Activated B cell treated with CpG ODN at 0.5 μM for 24 hours (primary cell): ENCODE results near the gene QRICH1. TPM values are rescaled to one million over a fixed set of nuclear protein-coding genes. Genes with fewer than 3 reads are reported as not detected.

Experiments used
- ATAC-seq: fragments of 200-7000 bp; cut with Tn5 transposase; one replicate; pipeline ENCODE4 v1.10.0; 2021; ENCODE audit warnings: low read depth, mild to moderate bottlenecking, moderate library complexity
- CTCF ChIA-PET: fragments of 350-600 bp; sonication (Branson Sonifier 250); formaldehyde crosslinking; loops from one replicate; lab custom pipeline; 2021; ENCODE audit warnings: antibody characterized with exemption; lab: Charles Lee
- POLR2A ChIA-PET: fragments of 350-600 bp; sonication (Branson Sonifier 250); formaldehyde crosslinking; loops from one replicate; lab custom pipeline; 2021; ENCODE audit warnings: antibody characterized with exemption; lab: Charles Lee
- DNase-seq: peaks from one replicate; pipeline ENCODE4 v3.0.0; 2022
- H3K27ac Mint-ChIP-seq: one replicate; pipeline ENCODE4 v1.8.0; 2020; ENCODE audit warnings: mixed read lengths
- H3K27me3 Mint-ChIP-seq: one replicate; pipeline ENCODE4 v1.8.0; 2021; ENCODE audit warnings: mixed read lengths
- H3K36me3 Mint-ChIP-seq: one replicate; pipeline ENCODE4 v1.8.0; 2021; ENCODE audit warnings: low read depth, mixed read lengths
- H3K4me1 Mint-ChIP-seq: one replicate; pipeline ENCODE4 v1.8.0; 2021; ENCODE audit warnings: mixed read lengths
- H3K4me3 Mint-ChIP-seq: one replicate; pipeline ENCODE4 v1.8.0; 2020; ENCODE audit warnings: mild to moderate bottlenecking, mixed read lengths
- H3K9me3 Mint-ChIP-seq: one replicate; pipeline ENCODE4 v1.8.0; 2020; ENCODE audit warnings: mixed read lengths
- CTCF ChIP-seq: fragments of 200-600 bp; IDR thresholded peaks from one replicate; pipeline ENCODE4 v1.8.0; 2022; ENCODE audit warnings: antibody characterized with exemption, mild to moderate bottlenecking
- intact Hi-C: fragments of 100-400 bp; cut with micrococcal nuclease; formaldehyde crosslinking; loops from one replicate; pipeline ENCODE4 v1.15.1; 2024
- total RNA-seq: library from RNA; stranded (reverse); gene quantifications from 2 replicates; pipeline ENCODE4 v1.2.3, GENCODE V29; 2022

The QRICH1 gene
- total RNA-seq, 1 donor from 2014 or later = 155 TPM

- ChIA-PET CTCF (no interaction called here), POLR2A (no interaction called here)
- no peak for TF ChIP-seq CTCF
- peaks cover 2% of the 10 kb centered on the region for H3K4me1 Mint-ChIP-seq
- no peaks in the 10 kb centered on the region for H3K9me3 Mint-ChIP-seq
- no peak overlapping the region for H3K27ac Mint-ChIP-seq
- no peak overlapping the region for H3K4me3 Mint-ChIP-seq
- DNase-seq = no peak
- no peak for ATAC-seq
- H3K27me3 Mint-ChIP-seq = no peaks in the 10 kb centered on the region
- intact Hi-C loops = no loop called here
- peaks cover 68% of the 10 kb centered on the region for H3K36me3 Mint-ChIP-seq
These were observed 110.8 kb downstream of the QRICH1 start for GRCh38 chr3:48983096-48983495.

- no peaks in the 10 kb centered on the region for H3K4me1 Mint-ChIP-seq
- ChIA-PET POLR2A (no interaction called here), CTCF (no interaction called here)
- H3K27me3 Mint-ChIP-seq = no peaks in the 10 kb centered on the region
- ATAC-seq = no peak
- H3K36me3 Mint-ChIP-seq = peaks cover 72% of the 10 kb centered on the region
- intact Hi-C loops = no loop called here
- no peaks in the 10 kb centered on the region for H3K9me3 Mint-ChIP-seq
- H3K27ac Mint-ChIP-seq = no peak overlapping the region
- H3K4me3 Mint-ChIP-seq = no peak overlapping the region
- no peak for TF ChIP-seq CTCF
- DNase-seq = no peak
These were observed 111.2 kb downstream of the QRICH1 start for GRCh38 chr3:48982686-48983085.

- CTCF ChIA-PET = no interaction called here
- no peaks in the 10 kb centered on the region for H3K4me1 Mint-ChIP-seq
- intact Hi-C loops = no loop called here
- H3K9me3 Mint-ChIP-seq = no peaks in the 10 kb centered on the region
- peaks cover 74% of the 10 kb centered on the region for H3K36me3 Mint-ChIP-seq
- POLR2A ChIA-PET = no interaction called here
- no peaks in the 10 kb centered on the region for H3K27me3 Mint-ChIP-seq
- no peak overlapping the region for H3K4me3 Mint-ChIP-seq
- H3K27ac Mint-ChIP-seq = no peak overlapping the region
- ATAC-seq (no peak), DNase-seq (no peak)
- no peak for TF ChIP-seq CTCF
These were observed 111.9 kb downstream of the QRICH1 start for GRCh38 chr3:48982016-48982415.

- no peak for TF ChIP-seq CTCF
- ChIA-PET POLR2A (interaction anchor here (0.5 kb wide), 1 partner anchor 500 kb away, joined by 4 read pairs; no protein-coding TSS in a partner anchor), CTCF (no interaction called here)
- intact Hi-C loops = no loop called here
- Mint-ChIP-seq H3K4me3 (no peak overlapping the region), H3K27ac (no peak overlapping the region), H3K9me3 (no peaks in the 10 kb centered on the region), H3K4me1 (no peaks in the 10 kb centered on the region), H3K27me3 (no peaks in the 10 kb centered on the region), H3K36me3 (peaks cover 79% of the 10 kb centered on the region)
- DNase-seq (no peak), ATAC-seq (no peak)
These were observed 113.6 kb downstream of the QRICH1 start for GRCh38 chr3:48980295-48980694.

Other genes with a start within 250 kb of the QRICH1 start
- gene PRKAR2A, start 246.2 kb downstream of the QRICH1 start, total RNA-seq = 27.4 and 28.0 TPM in 2 replicates
- 9.9 and 11.0 TPM in 2 replicates for gene SLC25A20, start 195.2 kb downstream of the QRICH1 start, total RNA-seq
- gene ARIH2, start 175.2 kb downstream of the QRICH1 start, total RNA-seq = 96.6 and 112 TPM in 2 replicates
- gene P4HTM, start 103.8 kb downstream of the QRICH1 start, total RNA-seq = 26.0 and 34.4 TPM in 2 replicates
- gene WDR6, start 86.7 kb downstream of the QRICH1 start, total RNA-seq = 205 and 250 TPM in 2 replicates
- gene DALRD3, start 75.5 kb downstream of the QRICH1 start, total RNA-seq = 36.7 and 38.3 TPM in 2 replicates
- gene NDUFAF3, start 72.0 kb downstream of the QRICH1 start, total RNA-seq = 86.3 and 86.5 TPM in 2 replicates
- 387 and 414 TPM in 2 replicates for gene IMPDH2, start 64.7 kb downstream of the QRICH1 start, total RNA-seq
- 321 and 342 TPM in 2 replicates for gene QARS1, start 10.7 kb upstream of the QRICH1 start, total RNA-seq
- 62.0 and 75.3 TPM in 2 replicates for gene USP19, start 26.8 kb upstream of the QRICH1 start, total RNA-seq
- not detected in 2 replicates for gene LAMB2, start 39.0 kb upstream of the QRICH1 start, total RNA-seq
- 28.3 and 28.9 TPM in 2 replicates for gene CCDC71, start 72.3 kb upstream of the QRICH1 start, total RNA-seq
- 1.1 and 1.2 TPM in 2 replicates for gene KLHDC8B, start 77.5 kb upstream of the QRICH1 start, total RNA-seq
- gene C3orf62, start 183.2 kb upstream of the QRICH1 start, total RNA-seq = 5.3 and 6.1 TPM in 2 replicates
- 86.7 and 115 TPM in 2 replicates for gene USP4, start 246.0 kb upstream of the QRICH1 start, total RNA-seq